Panc1 (cell line): Measurements from ENCODE around the gene RHOG. TPM values are rescaled to one million over a fixed set of nuclear protein-coding genes. Genes with fewer than 3 reads are reported as not detected.

Source experiments
- ATAC-seq: fragments of 200-7000 bp; cut with Tn5 transposase; 2 replicates; pipeline ENCODE4 v1.9.1; 2020; ENCODE audit warnings: mild to moderate bottlenecking, moderate library complexity
- BruUV-seq: library from RNA; stranded (reverse); fragments of 400-500 nt; replicated peaks from 2 replicates; lab custom pipeline; 2021; lab: Mats Ljungman, UMichigan
- CTCF ChIA-PET: fragments of 300-600 bp; sonication (Branson Sonifier 250); formaldehyde crosslinking; loops from one replicate; lab custom pipeline; 2022; ENCODE audit warnings: antibody characterized with exemption; lab: Charles Lee
- POLR2A ChIA-PET: fragments of 300-600 bp; sonication (Branson Sonifier 250); formaldehyde crosslinking; loops from one replicate; lab custom pipeline; 2022; ENCODE audit warnings: antibody characterized with exemption; lab: Charles Lee
- DNase-seq: peaks from one replicate; pipeline ENCODE4 v3.0.0-alpha.2; 2010; ENCODE audit warnings: low read depth, low spot score
- H3K27ac ChIP-seq: 2 replicates; pipeline ENCODE4 v1.5.1; 2011; ENCODE audit warnings: mild to moderate bottlenecking, low read length, inconsistent platforms
- H3K27me3 ChIP-seq: fragments of 200-500 bp; sonication (Bioruptor generic); 2 replicates; pipeline ENCODE4 v1.6.0; 2014; ENCODE audit warnings: low read length, inconsistent platforms; ENCODE audit not compliant: control insufficient read depth, insufficient read depth
- H3K36me3 ChIP-seq: fragments of 200-500 bp; sonication (Bioruptor generic); 2 replicates; pipeline ENCODE4 v1.5.1; 2014; ENCODE audit warnings: inconsistent platforms, mild to moderate bottlenecking, low read length, moderate library complexity; ENCODE audit not compliant: control insufficient read depth, insufficient read depth
- H3K4me1 ChIP-seq: 2 replicates; pipeline ENCODE4 v1.5.1; 2011; ENCODE audit warnings: inconsistent platforms, mild to moderate bottlenecking, low read length, moderate library complexity; ENCODE audit not compliant: control insufficient read depth, insufficient read depth
- H3K4me3 ChIP-seq, 2 experiments: 2 replicates each; pipeline ENCODE4 v1.5.1; 2011 to 2012; ENCODE audit warnings: low read depth in 2 of 2, low read length in 2 of 2, mild to moderate bottlenecking in 2 of 2, inconsistent platforms in 1 of 2, moderate library complexity in 1 of 2
- H3K9me3 ChIP-seq: fragments of 200-500 bp; sonication (Bioruptor generic); 2 replicates; pipeline ENCODE4 v1.5.1; 2014; ENCODE audit warnings: low read depth, mild to moderate bottlenecking, inconsistent platforms, low read length, moderate library complexity; ENCODE audit not compliant: control insufficient read depth, insufficient read depth
- CTCF ChIP-seq: fragments of 450-650 bp; IDR thresholded peaks from 2 replicates; pipeline ENCODE4 v1.5.1; 2017; ENCODE audit warnings: mild to moderate bottlenecking
- POLR2AphosphoS5 ChIP-seq: IDR thresholded peaks from 2 replicates; pipeline ENCODE4 v1.6.1; 2012; ENCODE audit warnings: mild to moderate bottlenecking, low read depth, low read length, moderate library complexity
- SIN3A ChIP-seq: IDR thresholded peaks from 2 replicates; pipeline ENCODE4 v1.6.1; 2012; ENCODE audit warnings: low read depth, mild to moderate bottlenecking, low read length, moderate library complexity, borderline replicate concordance; ENCODE audit not compliant: insufficient read depth
- TCF7L2 ChIP-seq: IDR thresholded peaks from 2 replicates; pipeline ENCODE4 v1.6.1; 2011; ENCODE audit warnings: mild to moderate bottlenecking, low read depth, low read length, inconsistent platforms
- in situ Hi-C: cut with HindIII; loops from 2 replicates; pipeline ENCODE4 v1.10.0; 2016; ENCODE audit warnings: low sequenced_read_pairs, low pct_unique_long_range_greater_than_20kb
- intact Hi-C: fragments of 100-400 bp; cut with micrococcal nuclease; formaldehyde crosslinking; loops from one replicate; pipeline ENCODE4 v1.10.0; 2022; ENCODE audit not compliant: unreplicated experiment
- total RNA-seq: library from RNA; stranded (reverse); gene quantifications from one replicate; pipeline ENCODE4 v1.2.1, GENCODE V29; 2021; ENCODE audit not compliant: unreplicated experiment
- TF ChIP-seq, protein P1 (sequence below), 2 experiments: IDR thresholded peaks; 2 replicates each; pipeline ENCODE4 v1.6.1; 2011 to 2012; ENCODE audit warnings: low read depth in 2 of 2, control low read depth in 1 of 2, low read length in 1 of 2, mild to moderate bottlenecking in 1 of 2, moderate library complexity in 1 of 2; ENCODE audit not compliant: insufficient read depth in 1 of 2

Gene RHOG
- total RNA-seq, 1 experiment from 2014 or later = 156 TPM

DNA sequence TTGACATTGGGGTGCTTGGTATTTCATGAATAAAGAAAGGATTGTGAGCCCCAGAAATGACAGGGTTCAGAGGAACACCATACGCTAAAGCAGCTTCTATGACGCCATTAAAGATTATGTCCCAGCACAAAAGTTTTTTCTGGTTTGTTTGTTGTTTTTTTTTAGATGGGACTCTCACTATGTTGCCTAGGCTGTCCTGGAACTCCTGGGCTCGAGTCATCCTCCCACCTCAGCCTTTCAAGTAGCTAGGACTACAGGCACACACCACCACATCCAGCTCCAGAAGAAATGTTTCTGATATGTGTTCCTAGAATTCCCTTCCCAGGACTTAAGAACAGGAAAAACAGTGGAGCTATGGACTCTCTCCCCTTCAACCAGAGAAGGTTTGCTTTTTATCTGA lies 2.6 kb upstream of the RHOG start:
- ATAC-seq (no peak), DNase-seq (no peak)
- peaks cover 20% of the 10 kb centered on the region for H3K4me1 ChIP-seq
- no peaks in the 10 kb centered on the region; the same call in 1 of the 2 replicates for H3K27me3 ChIP-seq
- CTCF ChIA-PET = interaction anchor here (0.6 to 0.7 kb wide), 3 partner anchors 25 to 229 kb away, joined by 3 to 5 read pairs (median 4); no protein-coding TSS in a partner anchor
- in situ Hi-C loops (no loop called here), intact Hi-C loops (no loop called here)
- POLR2A ChIA-PET = no interaction called here
- no peaks in the 10 kb centered on the region for H3K9me3 ChIP-seq
- H3K27ac ChIP-seq = no peak overlapping the region
- TF ChIP-seq TCF7L2 (no peak), POLR2AphosphoS5 (no peak), CTCF (no peak; the same call in 1 of the 2 replicates), SIN3A (no peak)
- TF ChIP-seq, protein P1, sequence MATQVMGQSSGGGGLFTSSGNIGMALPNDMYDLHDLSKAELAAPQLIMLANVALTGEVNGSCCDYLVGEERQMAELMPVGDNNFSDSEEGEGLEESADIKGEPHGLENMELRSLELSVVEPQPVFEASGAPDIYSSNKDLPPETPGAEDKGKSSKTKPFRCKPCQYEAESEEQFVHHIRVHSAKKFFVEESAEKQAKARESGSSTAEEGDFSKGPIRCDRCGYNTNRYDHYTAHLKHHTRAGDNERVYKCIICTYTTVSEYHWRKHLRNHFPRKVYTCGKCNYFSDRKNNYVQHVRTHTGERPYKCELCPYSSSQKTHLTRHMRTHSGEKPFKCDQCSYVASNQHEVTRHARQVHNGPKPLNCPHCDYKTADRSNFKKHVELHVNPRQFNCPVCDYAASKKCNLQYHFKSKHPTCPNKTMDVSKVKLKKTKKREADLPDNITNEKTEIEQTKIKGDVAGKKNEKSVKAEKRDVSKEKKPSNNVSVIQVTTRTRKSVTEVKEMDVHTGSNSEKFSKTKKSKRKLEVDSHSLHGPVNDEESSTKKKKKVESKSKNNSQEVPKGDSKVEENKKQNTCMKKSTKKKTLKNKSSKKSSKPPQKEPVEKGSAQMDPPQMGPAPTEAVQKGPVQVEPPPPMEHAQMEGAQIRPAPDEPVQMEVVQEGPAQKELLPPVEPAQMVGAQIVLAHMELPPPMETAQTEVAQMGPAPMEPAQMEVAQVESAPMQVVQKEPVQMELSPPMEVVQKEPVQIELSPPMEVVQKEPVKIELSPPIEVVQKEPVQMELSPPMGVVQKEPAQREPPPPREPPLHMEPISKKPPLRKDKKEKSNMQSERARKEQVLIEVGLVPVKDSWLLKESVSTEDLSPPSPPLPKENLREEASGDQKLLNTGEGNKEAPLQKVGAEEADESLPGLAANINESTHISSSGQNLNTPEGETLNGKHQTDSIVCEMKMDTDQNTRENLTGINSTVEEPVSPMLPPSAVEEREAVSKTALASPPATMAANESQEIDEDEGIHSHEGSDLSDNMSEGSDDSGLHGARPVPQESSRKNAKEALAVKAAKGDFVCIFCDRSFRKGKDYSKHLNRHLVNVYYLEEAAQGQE (IDR thresholded peaks at IDR 0.05; ENCODE audit: insufficient read depth in 1 of 2, low read depth in 2 of 2, low read length in 1 of 2) = no peak
- H3K36me3 ChIP-seq = no peaks in the 10 kb centered on the region
- BruUV-seq = no TSS peak
- no peak overlapping the region for H3K4me3 ChIP-seq

- intact Hi-C loops (no loop called here), in situ Hi-C loops (no loop called here)
- TF ChIP-seq, protein P1 (IDR thresholded peaks at IDR 0.05; ENCODE audit: insufficient read depth in 1 of 2, low read depth in 2 of 2, low read length in 1 of 2) = 0 out of 4 replicates have a peak, but pooled peaks of 1 of the 2 experiments have one; percentile 45
- peak; percentile 87 for TF ChIP-seq POLR2AphosphoS5
- no peak for TF ChIP-seq SIN3A
- peak; percentile 100 for TF ChIP-seq CTCF
- H3K4me3 ChIP-seq = peak overlapping the region; percentile 62 to 63
- BruUV-seq = TSS peak; percentile 97
- ATAC-seq (peak; percentile 84), DNase-seq (peak; percentile 82)
- H3K4me1 ChIP-seq = peaks cover 36% of the 10 kb centered on the region
- H3K9me3 ChIP-seq = no peaks in the 10 kb centered on the region
- H3K27ac ChIP-seq = peak overlapping the region; percentile 84
- POLR2A ChIA-PET = interaction anchor here (0.7 to 0.9 kb wide), 2 partner anchors 10 to 491 kb away, joined by 4 to 6 read pairs; no protein-coding TSS in a partner anchor
- CTCF ChIA-PET = interaction anchor here (0.5 to 2.7 kb wide), 16 partner anchors 8 to 678 kb away, joined by 3 to 33 read pairs (median 4); partner anchors contain the start of gene STIM1
- H3K36me3 ChIP-seq = no peaks in the 10 kb centered on the region
- no peaks in the 10 kb centered on the region for H3K27me3 ChIP-seq
Measured at GRCh38 chr11:3841426-3842350, 929 bp upstream of the RHOG start.
